PFSK-1 (cell line): ENCODE measurements around the gene SLC66A3.

Experiments used
- FOXP2 ChIP-seq: optimal IDR thresholded peaks from 2 replicates; pipeline ENCODE3; 2011; ENCODE audit warnings: borderline replicate concordance, control low read depth, inconsistent platforms; ENCODE audit not compliant: insufficient read depth; ENCODE audit errors: extremely low read length, extremely low read depth
- POLR2AphosphoS5 ChIP-seq: IDR thresholded peaks from 2 replicates; pipeline ENCODE4 v1.6.1; 2012; ENCODE audit warnings: low read depth, mild to moderate bottlenecking, control low read depth, low read length, moderate library complexity
- REST ChIP-seq, 2 experiments: IDR thresholded peaks; 2 replicates each; pipeline versions ENCODE4 v1.6.1 to v1.8.0; 2011 to 2012; ENCODE audit warnings: low read depth in 2 of 2, low read length in 2 of 2, control low read depth in 1 of 2, inconsistent platforms in 1 of 2, mild to moderate bottlenecking in 1 of 2, moderate library complexity in 1 of 2; ENCODE audit not compliant: insufficient read depth in 1 of 2
- SIN3A ChIP-seq: IDR thresholded peaks from 2 replicates; pipeline ENCODE4 v1.6.1; 2012; ENCODE audit warnings: mild to moderate bottlenecking, low read length, moderate library complexity, borderline replicate concordance; ENCODE audit not compliant: insufficient read depth
- TAF1 ChIP-seq: IDR thresholded peaks from 2 replicates; pipeline ENCODE4 v1.6.1; 2012; ENCODE audit warnings: low read length, control low read depth, borderline replicate concordance; ENCODE audit not compliant: insufficient read depth

SLC66A3 gene

GRCh38 chr2:11132036-11132671 is 23.1 kb upstream of the SLC66A3 start:
- no peak for TF ChIP-seq SIN3A
- TF ChIP-seq TAF1, result no peak
- no peak for TF ChIP-seq REST (IDR thresholded peaks at IDR 0.05; ENCODE audit: insufficient read depth in 1 of 2, low read depth in 2 of 2, low read length in 2 of 2)
- no peak for TF ChIP-seq POLR2AphosphoS5
- TF ChIP-seq FOXP2, result no peak

- no peak for TF ChIP-seq FOXP2
- TF ChIP-seq TAF1, result no peak
- TF ChIP-seq POLR2AphosphoS5, result no peak
- no peak for TF ChIP-seq SIN3A
Observed at GRCh38 chr2:11133238-11133935, 21.9 kb upstream of the SLC66A3 start.

DNA sequence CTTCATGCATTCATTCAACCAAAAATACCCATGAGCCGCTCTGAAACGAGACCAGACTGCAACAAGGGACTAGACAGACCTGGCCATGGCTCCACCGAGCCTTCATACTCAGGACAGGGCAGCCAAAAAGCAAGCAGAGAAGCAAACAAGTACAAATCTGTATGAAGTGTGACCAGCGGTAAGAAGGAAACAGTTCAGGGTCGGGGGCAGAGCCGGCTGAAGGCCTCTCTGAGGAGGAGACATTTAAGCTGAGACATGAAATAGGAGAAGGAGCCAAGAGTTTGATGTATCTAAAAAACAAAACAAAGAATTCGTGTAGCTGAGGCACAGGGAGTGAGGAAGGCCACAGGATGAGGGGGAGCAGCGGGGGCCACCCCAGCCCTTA is 21.3 kb upstream of the SLC66A3 start:
- no peak for TF ChIP-seq FOXP2
- no peak for TF ChIP-seq POLR2AphosphoS5
- TF ChIP-seq TAF1, result no peak
- no peak for TF ChIP-seq SIN3A
- no peak for TF ChIP-seq REST (IDR thresholded peaks at IDR 0.05; ENCODE audit: insufficient read depth in 1 of 2, low read depth in 2 of 2, low read length in 2 of 2)

DNA sequence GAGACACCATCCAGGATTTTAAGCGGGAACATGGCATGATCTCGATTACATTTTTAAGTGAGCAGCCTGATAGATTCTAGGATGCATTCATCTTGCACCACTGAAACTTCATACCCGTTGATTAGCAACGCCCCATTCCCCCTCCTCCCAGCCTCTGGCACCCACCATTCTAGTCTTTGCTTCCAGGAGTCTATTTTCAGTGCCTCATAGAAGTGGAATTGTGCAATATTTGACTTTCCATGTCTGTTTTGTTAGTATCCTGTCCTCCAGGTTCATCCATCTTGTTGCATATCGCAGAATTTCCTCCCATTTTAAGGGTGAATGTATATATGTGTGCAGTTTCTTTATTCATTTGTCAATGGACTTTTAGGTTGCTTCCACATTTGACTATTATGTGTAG is 20.9 kb upstream of the SLC66A3 start:
- TF ChIP-seq REST (IDR thresholded peaks at IDR 0.05; ENCODE audit: insufficient read depth in 1 of 2, low read depth in 2 of 2, low read length in 2 of 2) (no peak), TAF1 (no peak), POLR2AphosphoS5 (no peak), SIN3A (no peak), FOXP2 (no peak)

- TF ChIP-seq FOXP2 (no peak), SIN3A (no peak), POLR2AphosphoS5 (no peak), REST (IDR thresholded peaks at IDR 0.05; ENCODE audit: insufficient read depth in 1 of 2, low read depth in 2 of 2, low read length in 2 of 2) (no peak), TAF1 (no peak)
Observed at GRCh38 chr2:11140492-11140891, 14.8 kb upstream of the SLC66A3 start.
